PC-9 (cell line): ENCODE data around the gene RNU1-4.
"Not testable (repeated sequence)": the region's sequence is repeated elsewhere in the genome, so short reads cannot be mapped to it uniquely, and the experiment has no call there.

Experiments
- CTCF ChIP-seq: fragments of 200-600 bp; sonication (generic); conservative IDR thresholded peaks from 2 replicates; pipeline ENCODE4 v1.6.1; 2017; ENCODE audit warnings: mixed run types, antibody characterized with exemption, mild to moderate bottlenecking, moderate library complexity
- EZH2 ChIP-seq: fragments of 200-600 bp; sonication (generic); IDR thresholded peaks from 2 replicates; pipeline ENCODE4 v1.8.0; 2017; ENCODE audit warnings: antibody characterized with exemption, low read depth

DNA sequence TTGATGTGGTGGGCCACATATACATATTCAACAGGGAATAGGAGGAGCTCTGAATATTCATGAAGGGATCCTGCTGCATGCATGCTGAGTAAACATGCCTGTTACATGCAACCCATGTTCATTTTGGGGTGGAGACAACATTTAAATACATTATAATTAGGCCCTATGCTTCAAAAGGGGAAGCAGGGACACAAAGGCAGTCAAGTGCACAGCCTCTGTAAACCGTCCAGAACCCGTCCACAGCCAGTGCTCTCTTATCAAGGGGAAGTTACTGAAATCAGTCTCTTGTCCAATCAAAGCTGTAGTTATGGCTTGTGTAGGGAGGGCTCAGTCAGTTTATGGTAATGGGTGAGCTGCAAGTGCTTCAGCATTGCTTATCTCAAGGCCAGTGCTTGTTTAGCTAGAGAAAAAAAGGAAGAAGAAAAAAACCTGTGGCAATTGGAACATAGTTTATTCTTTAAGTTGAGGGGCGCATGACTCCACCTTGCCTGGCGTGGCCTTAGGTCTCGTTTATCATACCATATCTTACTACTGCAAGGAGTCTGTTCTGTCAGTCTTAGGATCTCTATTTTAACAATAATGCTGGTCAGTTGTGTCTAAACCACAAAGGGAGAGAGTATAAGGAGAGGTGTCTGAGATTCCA is 7.9 kb upstream of the RNU1-4 start:
- TF ChIP-seq EZH2, CTCF: not testable (repeated sequence)
